Liver (tissue), 9 donors: Measurements from ENCODE around the gene CMTM7. TPM values are rescaled to one million over a fixed set of nuclear protein-coding genes. Genes with fewer than 3 reads are reported as not detected.

ENCODE experiments used
- DNase-seq: peaks from one replicate; pipeline ENCODE4 v3.0.0-alpha.2; 2017; ENCODE audit warnings: low spot score
- H3K27ac ChIP-seq, 2 donors: one replicate each; pipeline ENCODE4 v1.7.0; 2013; ENCODE audit warnings: inconsistent platforms in 2 of 2, low read length in 2 of 2, control low read depth in 1 of 2, low read depth in 1 of 2, mild to moderate bottlenecking in 1 of 2
- H3K27me3 ChIP-seq, 4 donors: one replicate each; pipeline versions ENCODE4 v1.6.1 to v1.7.0; 2013; ENCODE audit warnings: low read length in 3 of 4, inconsistent platforms in 1 of 4, mild to moderate bottlenecking in 1 of 4, moderate library complexity in 1 of 4; ENCODE audit not compliant: control insufficient read depth in 4 of 4, insufficient read depth in 4 of 4
- H3K36me3 ChIP-seq, 4 donors: one replicate each; pipeline versions ENCODE4 v1.6.1 to v1.7.0; 2013; ENCODE audit warnings: low read length in 3 of 4, mild to moderate bottlenecking in 3 of 4, low read depth in 1 of 4, moderate library complexity in 1 of 4; ENCODE audit not compliant: control insufficient read depth in 4 of 4, insufficient read depth in 3 of 4
- H3K4me1 ChIP-seq, 4 donors: one replicate each; pipeline versions ENCODE4 v1.6.1 to v1.7.0; 2013; ENCODE audit warnings: low read length in 3 of 4, mild to moderate bottlenecking in 3 of 4, moderate library complexity in 1 of 4; ENCODE audit not compliant: control insufficient read depth in 4 of 4, insufficient read depth in 4 of 4
- H3K4me3 ChIP-seq, 3 donors: one replicate each; pipeline versions ENCODE4 v1.6.1 to v1.7.0; 2013; ENCODE audit warnings: low read length in 3 of 3, control low read depth in 1 of 3, low read depth in 1 of 3, mild to moderate bottlenecking in 1 of 3
- H3K9ac ChIP-seq, 2 donors: one replicate each; pipeline ENCODE4 v1.7.0; 2013; ENCODE audit warnings: low read length in 2 of 2, mild to moderate bottlenecking in 2 of 2, moderate library complexity in 2 of 2, control low read depth in 1 of 2, low read depth in 1 of 2
- H3K9me3 ChIP-seq, 4 donors: one replicate each; pipeline versions ENCODE4 v1.6.1 to v1.7.0; 2013; ENCODE audit warnings: low read length in 3 of 4; ENCODE audit not compliant: control insufficient read depth in 4 of 4
- ATF3 ChIP-seq: IDR thresholded peaks from 2 replicates; pipeline ENCODE4 v1.6.1; 2016; ENCODE audit warnings: antibody characterized with exemption
- CTCF ChIP-seq: fragments of 150-350 bp; IDR thresholded peaks from 2 replicates; pipeline ENCODE4 v1.5.1; 2017; ENCODE audit warnings: improper control_type of control experiment, low read depth, low read length; ENCODE audit not compliant: missing input control
- EGR1 ChIP-seq, 2 donors: IDR thresholded peaks; 2 replicates each; pipeline ENCODE4 v1.6.1; 2016 to 2018; ENCODE audit warnings: antibody characterized with exemption in 2 of 2, low read depth in 2 of 2
- FOXA1 ChIP-seq: IDR thresholded peaks from 2 replicates; pipeline ENCODE4 v1.6.1; 2016; ENCODE audit warnings: antibody characterized with exemption
- FOXA2 ChIP-seq: IDR thresholded peaks from 2 replicates; pipeline ENCODE4 v1.6.1; 2016; ENCODE audit warnings: antibody characterized with exemption
- GABPA ChIP-seq, 2 donors: IDR thresholded peaks in 1 of 2; conservative IDR thresholded peaks in 1 of 2; 2 replicates each; pipeline ENCODE4 v1.6.1; 2016; ENCODE audit warnings: antibody characterized with exemption in 2 of 2, mild to moderate bottlenecking in 1 of 2, moderate library complexity in 1 of 2
- HNF4A ChIP-seq, 2 donors: conservative IDR thresholded peaks; 2 replicates each; pipeline ENCODE4 v1.6.1; 2016; ENCODE audit warnings: antibody characterized with exemption in 2 of 2, mild to moderate bottlenecking in 2 of 2
- HNF4G ChIP-seq: IDR thresholded peaks from 2 replicates; pipeline ENCODE4 v1.6.1; 2016; ENCODE audit warnings: antibody characterized with exemption
- JUND ChIP-seq, 2 donors: IDR thresholded peaks; 2 replicates each; pipeline ENCODE4 v1.6.1; 2016; ENCODE audit warnings: antibody characterized with exemption in 2 of 2
- MAX ChIP-seq: IDR thresholded peaks from 2 replicates; pipeline ENCODE4 v1.6.1; 2016; ENCODE audit warnings: antibody characterized with exemption
- NR2F2 ChIP-seq: IDR thresholded peaks from 2 replicates; pipeline ENCODE4 v1.6.1; 2016; ENCODE audit warnings: antibody characterized with exemption
- RAD21 ChIP-seq, 2 donors: IDR thresholded peaks; 2 replicates each; pipeline ENCODE4 v1.6.1; 2016; ENCODE audit warnings: antibody characterized with exemption in 2 of 2, mild to moderate bottlenecking in 2 of 2
- RXRA ChIP-seq, 2 donors: IDR thresholded peaks; 2 replicates each; pipeline ENCODE4 v1.6.1; 2017 to 2018; ENCODE audit warnings: antibody characterized with exemption in 2 of 2, mild to moderate bottlenecking in 1 of 2
- SP1 ChIP-seq: IDR thresholded peaks from 2 replicates; pipeline ENCODE4 v1.6.1; 2018; ENCODE audit warnings: antibody characterized with exemption, mild to moderate bottlenecking
- TAF1 ChIP-seq: conservative IDR thresholded peaks from 2 replicates; pipeline ENCODE4 v1.6.1; 2016; ENCODE audit warnings: antibody characterized with exemption, mild to moderate bottlenecking
- YY1 ChIP-seq: IDR thresholded peaks from 2 replicates; pipeline ENCODE4 v1.6.1; 2016; ENCODE audit warnings: antibody characterized with exemption, mild to moderate bottlenecking
- WGBS: extraction: QIAGEN DNeasy Blood & Tissue Kit; methylation state at CpG from one replicate; pipeline ENCODE4 v1.1.7; 2013; 5-methylcytosine and 5-hydroxymethylcytosine counted together
- polyA plus RNA-seq, 2 donors: library from polyadenylated mRNA; stranded (reverse) in 1 of 2; unstranded in 1 of 2; fragments of 200-250 nt in 1 of 2; fragments of >200 nt in 1 of 2; fragmentation: Nextera tagmentation in 1 of 2; extraction: Ambion mirVana in 1 of 2; gene quantifications; one replicate each; pipeline versions ENCODE4 v1.2.1 to v1.2.3, GENCODE V29; 2013 to 2015
- total RNA-seq, 2 donors: library from RNA; depleted of rRNA; stranded (reverse); fragments of >200 nt; gene quantifications; one replicate each; pipeline ENCODE4 v1.2.3, GENCODE V29; 2014
- TF ChIP-seq, protein P1 (sequence below): IDR thresholded peaks from 2 replicates; pipeline ENCODE4 v1.6.1; 2016; ENCODE audit warnings: antibody characterized with exemption, mild to moderate bottlenecking
- TF ChIP-seq, protein P2 (sequence below): IDR thresholded peaks from 2 replicates; pipeline ENCODE4 v1.6.1; 2016; ENCODE audit warnings: antibody characterized with exemption
- donor health status: healthy.
- donor health status: healthy.
- donor health status: healthy.
- donor health status: healthy.
- donor health status: healthy.

CMTM7 gene
- total and polyA plus RNA-seq, 4 donors, result 3.6 to 20.3 (median 4.1) TPM

- no peaks in the 10 kb centered on the region for H3K36me3 ChIP-seq
- no peak overlapping the region for H3K4me3 ChIP-seq
- H3K27me3 ChIP-seq, result no peaks in the 10 kb centered on the region
- no peaks in the 10 kb centered on the region for H3K9me3 ChIP-seq
- DNase-seq, result no peak
- peak overlapping the region in 1 of 2 donors; percentile 7 for H3K27ac ChIP-seq
- peaks cover 0 to 10% (median 5%) of the 10 kb centered on the region in 4 donors for H3K4me1 ChIP-seq
- TF ChIP-seq NR2F2 (no peak), HNF4A (conservative IDR thresholded peaks at IDR 0.05) (no peak), YY1 (no peak), ATF3 (no peak), FOXA2 (no peak), MAX (no peak), TAF1 (no peak), JUND (IDR thresholded peaks at IDR 0.05) (no peak), FOXA1 (no peak), RAD21 (IDR thresholded peaks at IDR 0.05) (no peak), GABPA (IDR thresholded peaks at IDR 0.05 in 1 of 2, conservative IDR thresholded peaks at IDR 0.05 in 1 of 2) (no peak), RXRA (IDR thresholded peaks at IDR 0.05) (no peak), EGR1 (IDR thresholded peaks at IDR 0.05; ENCODE audit: low read depth in 2 of 2) (no peak), SP1 (no peak), CTCF (no peak), HNF4G (no peak)
- TF ChIP-seq, protein P1, sequence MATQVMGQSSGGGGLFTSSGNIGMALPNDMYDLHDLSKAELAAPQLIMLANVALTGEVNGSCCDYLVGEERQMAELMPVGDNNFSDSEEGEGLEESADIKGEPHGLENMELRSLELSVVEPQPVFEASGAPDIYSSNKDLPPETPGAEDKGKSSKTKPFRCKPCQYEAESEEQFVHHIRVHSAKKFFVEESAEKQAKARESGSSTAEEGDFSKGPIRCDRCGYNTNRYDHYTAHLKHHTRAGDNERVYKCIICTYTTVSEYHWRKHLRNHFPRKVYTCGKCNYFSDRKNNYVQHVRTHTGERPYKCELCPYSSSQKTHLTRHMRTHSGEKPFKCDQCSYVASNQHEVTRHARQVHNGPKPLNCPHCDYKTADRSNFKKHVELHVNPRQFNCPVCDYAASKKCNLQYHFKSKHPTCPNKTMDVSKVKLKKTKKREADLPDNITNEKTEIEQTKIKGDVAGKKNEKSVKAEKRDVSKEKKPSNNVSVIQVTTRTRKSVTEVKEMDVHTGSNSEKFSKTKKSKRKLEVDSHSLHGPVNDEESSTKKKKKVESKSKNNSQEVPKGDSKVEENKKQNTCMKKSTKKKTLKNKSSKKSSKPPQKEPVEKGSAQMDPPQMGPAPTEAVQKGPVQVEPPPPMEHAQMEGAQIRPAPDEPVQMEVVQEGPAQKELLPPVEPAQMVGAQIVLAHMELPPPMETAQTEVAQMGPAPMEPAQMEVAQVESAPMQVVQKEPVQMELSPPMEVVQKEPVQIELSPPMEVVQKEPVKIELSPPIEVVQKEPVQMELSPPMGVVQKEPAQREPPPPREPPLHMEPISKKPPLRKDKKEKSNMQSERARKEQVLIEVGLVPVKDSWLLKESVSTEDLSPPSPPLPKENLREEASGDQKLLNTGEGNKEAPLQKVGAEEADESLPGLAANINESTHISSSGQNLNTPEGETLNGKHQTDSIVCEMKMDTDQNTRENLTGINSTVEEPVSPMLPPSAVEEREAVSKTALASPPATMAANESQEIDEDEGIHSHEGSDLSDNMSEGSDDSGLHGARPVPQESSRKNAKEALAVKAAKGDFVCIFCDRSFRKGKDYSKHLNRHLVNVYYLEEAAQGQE, result no peak
- TF ChIP-seq, protein P2, sequence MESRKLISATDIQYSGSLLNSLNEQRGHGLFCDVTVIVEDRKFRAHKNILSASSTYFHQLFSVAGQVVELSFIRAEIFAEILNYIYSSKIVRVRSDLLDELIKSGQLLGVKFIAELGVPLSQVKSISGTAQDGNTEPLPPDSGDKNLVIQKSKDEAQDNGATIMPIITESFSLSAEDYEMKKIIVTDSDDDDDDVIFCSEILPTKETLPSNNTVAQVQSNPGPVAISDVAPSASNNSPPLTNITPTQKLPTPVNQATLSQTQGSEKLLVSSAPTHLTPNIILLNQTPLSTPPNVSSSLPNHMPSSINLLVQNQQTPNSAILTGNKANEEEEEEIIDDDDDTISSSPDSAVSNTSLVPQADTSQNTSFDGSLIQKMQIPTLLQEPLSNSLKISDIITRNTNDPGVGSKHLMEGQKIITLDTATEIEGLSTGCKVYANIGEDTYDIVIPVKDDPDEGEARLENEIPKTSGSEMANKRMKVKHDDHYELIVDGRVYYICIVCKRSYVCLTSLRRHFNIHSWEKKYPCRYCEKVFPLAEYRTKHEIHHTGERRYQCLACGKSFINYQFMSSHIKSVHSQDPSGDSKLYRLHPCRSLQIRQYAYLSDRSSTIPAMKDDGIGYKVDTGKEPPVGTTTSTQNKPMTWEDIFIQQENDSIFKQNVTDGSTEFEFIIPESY, result no peak
- 48% methylated on average over 2 of the region's 2 CpGs for WGBS
- no peak overlapping the region for H3K9ac ChIP-seq
Observed at GRCh38 chr3:32397941-32398340, 6.3 kb downstream of the CMTM7 start.
